ENCODE data around the gene PPP1R3A.

The PPP1R3A gene

GRCh38 chr7:113873554-113874151 is 45.2 kb downstream of the PPP1R3A start:
- POLR2A ChIA-PET: no interaction called here
- DNase-seq (ENCODE audit: extremely low spot score): no peak
- TF ChIP-seq CTCF (IDR thresholded peaks at IDR 0.05; ENCODE audit: control extremely low read depth, extremely low read depth, low read depth, missing control alignments): no peak
- CTCF ChIA-PET: no interaction called here

GRCh38 chr7:113872981-113873380 is 45.8 kb downstream of the PPP1R3A start:
- POLR2A ChIA-PET: no interaction called here

GRCh38 chr7:113867325-113867724 is 51.5 kb downstream of the PPP1R3A start:
- CTCF ChIA-PET: interaction anchor here (1.7 kb wide), 1 partner anchor 23 kb away, joined by 3 read pairs; no protein-coding TSS in a partner anchor
- POLR2A ChIA-PET: no interaction called here
- DNase-seq (ENCODE audit: extremely low spot score): no peak
- no peak for TF ChIP-seq CTCF (IDR thresholded peaks at IDR 0.05; ENCODE audit: control extremely low read depth, extremely low read depth, low read depth, missing control alignments)

More at GRCh38 chr7:113872981-113873380, 45.8 kb downstream of the PPP1R3A start:
- CTCF ChIA-PET: no interaction called here
- no peak for TF ChIP-seq CTCF (IDR thresholded peaks at IDR 0.05; ENCODE audit: control extremely low read depth, extremely low read depth, low read depth, missing control alignments)
- no peak for DNase-seq (ENCODE audit: extremely low spot score)

GRCh38 chr7:113856010-113856409 is 62.8 kb downstream of the PPP1R3A start:
- no peak for TF ChIP-seq CTCF (IDR thresholded peaks at IDR 0.05; ENCODE audit: control extremely low read depth, extremely low read depth, low read depth, missing control alignments)
- ChIA-PET CTCF (interaction anchor here (0.9 kb wide), 1 partner anchor 10 kb away, joined by 3 read pairs; no protein-coding TSS in a partner anchor), POLR2A (no interaction called here)
- no peak for DNase-seq (ENCODE audit: extremely low spot score)

GRCh38 chr7:113840954-113841353 is 77.9 kb downstream of the PPP1R3A start:
- CTCF ChIA-PET: interaction anchor here (1.4 kb wide), 1 partner anchor 14 kb away, joined by 3 read pairs; no protein-coding TSS in a partner anchor
- TF ChIP-seq CTCF (IDR thresholded peaks at IDR 0.05; ENCODE audit: control extremely low read depth, extremely low read depth, low read depth, missing control alignments): no peak
- POLR2A ChIA-PET: no interaction called here
- no peak for DNase-seq (ENCODE audit: extremely low spot score)

- ChIA-PET POLR2A (no interaction called here), CTCF (interaction anchor here (1.4 to 1.7 kb wide), 3 partner anchors 9 to 20 kb away, joined by 3 to 9 read pairs (median 4); no protein-coding TSS in a partner anchor)
- no peak for TF ChIP-seq CTCF (IDR thresholded peaks at IDR 0.05; ENCODE audit: control extremely low read depth, extremely low read depth, low read depth, missing control alignments)
- no peak for DNase-seq (ENCODE audit: extremely low spot score)
Observed at GRCh38 chr7:113835367-113835766, 83.4 kb downstream of the PPP1R3A start.

Data from GM10248 (cell line).